GM18508 (cell line): ENCODE measurements around the gene MDM4.

Experiments used
- ATAC-seq: cut with Tn5 transposase; IDR thresholded peaks from one replicate; pipeline ENCODE4 v1.9.1; 2021; ENCODE audit warnings: moderate number of reproducible peaks; ENCODE audit not compliant: insufficient read depth, unreplicated experiment

MDM4 gene

GRCh38 chr1:204487256-204487615 lies 29.0 kb upstream of the MDM4 start:
- no peak for ATAC-seq

DNA sequence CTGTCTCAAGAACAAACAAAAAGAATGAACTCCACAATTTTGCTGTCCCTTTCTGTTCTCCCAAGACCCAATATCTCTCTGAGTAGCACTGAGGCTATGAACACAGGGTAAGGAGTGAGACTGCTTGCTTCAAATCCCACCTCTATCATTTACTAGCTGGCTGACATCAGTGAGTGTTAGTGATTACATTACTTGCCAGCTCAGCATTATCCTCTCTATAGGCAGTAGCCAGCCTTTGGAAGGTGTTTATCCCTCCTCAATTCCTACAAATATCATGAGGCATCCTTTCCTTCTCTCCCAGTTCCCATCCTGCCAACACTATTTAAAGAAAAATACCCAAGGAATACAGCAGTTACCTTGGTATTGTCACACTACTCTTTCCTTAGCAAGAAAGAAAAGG lies 24.6 kb upstream of the MDM4 start:
- no peak for ATAC-seq

DNA sequence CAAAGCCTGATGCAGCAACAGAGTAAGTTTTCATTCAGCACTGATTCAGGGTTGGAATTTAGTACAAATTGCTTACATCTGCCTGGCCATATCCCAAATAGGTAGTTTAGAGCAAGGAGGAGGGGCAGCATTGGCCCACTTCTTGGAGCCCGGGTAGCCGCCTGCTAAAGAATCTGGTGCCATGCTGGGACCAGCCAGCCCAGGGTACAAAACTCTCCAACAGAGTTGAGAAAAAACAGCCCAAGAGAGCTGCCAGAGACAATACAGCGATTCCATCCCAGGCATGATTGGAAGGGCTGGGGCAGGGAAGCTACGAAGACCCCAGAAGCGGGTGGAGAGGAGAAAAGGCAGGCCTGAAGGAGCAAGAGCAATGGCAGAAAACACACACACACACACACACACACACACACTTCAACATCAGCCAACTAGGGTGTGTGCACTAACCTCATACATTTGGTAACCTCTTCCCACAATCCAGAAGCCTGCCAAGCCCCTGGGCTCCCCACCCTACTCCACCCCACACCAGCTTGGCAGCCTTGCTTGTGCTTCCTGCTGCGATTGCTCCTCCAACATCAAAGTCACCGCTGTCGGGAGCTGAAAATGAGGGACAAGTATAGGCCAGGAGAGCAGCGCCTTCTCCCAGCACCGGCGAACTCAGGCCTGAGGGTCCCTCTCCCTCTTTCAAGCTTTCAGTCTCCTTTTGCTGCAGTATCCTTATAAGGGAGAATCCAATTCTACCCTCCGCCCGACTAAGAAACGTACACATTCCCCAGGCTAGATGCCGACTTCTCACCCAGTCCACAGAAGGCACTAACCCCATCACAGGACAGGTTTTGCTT lies 22.8 kb upstream of the MDM4 start:
- ATAC-seq: no peak

DNA sequence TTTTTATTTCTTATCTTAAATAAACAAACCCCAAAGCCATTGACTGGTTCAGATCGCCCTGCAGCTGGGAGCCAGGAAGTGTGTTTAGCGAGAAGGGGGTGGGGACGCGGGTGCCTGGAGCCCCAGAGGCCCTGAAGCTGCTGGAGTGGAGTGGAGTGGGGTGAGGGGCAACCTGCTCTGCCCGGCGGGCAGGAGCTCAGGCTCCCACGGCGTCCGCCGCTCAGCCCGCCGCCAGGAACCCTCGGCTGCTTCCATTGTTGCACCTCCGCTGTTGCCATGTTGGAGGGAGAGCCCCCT lies 22.3 kb upstream of the MDM4 start:
- peak; percentile 15 for ATAC-seq

DNA sequence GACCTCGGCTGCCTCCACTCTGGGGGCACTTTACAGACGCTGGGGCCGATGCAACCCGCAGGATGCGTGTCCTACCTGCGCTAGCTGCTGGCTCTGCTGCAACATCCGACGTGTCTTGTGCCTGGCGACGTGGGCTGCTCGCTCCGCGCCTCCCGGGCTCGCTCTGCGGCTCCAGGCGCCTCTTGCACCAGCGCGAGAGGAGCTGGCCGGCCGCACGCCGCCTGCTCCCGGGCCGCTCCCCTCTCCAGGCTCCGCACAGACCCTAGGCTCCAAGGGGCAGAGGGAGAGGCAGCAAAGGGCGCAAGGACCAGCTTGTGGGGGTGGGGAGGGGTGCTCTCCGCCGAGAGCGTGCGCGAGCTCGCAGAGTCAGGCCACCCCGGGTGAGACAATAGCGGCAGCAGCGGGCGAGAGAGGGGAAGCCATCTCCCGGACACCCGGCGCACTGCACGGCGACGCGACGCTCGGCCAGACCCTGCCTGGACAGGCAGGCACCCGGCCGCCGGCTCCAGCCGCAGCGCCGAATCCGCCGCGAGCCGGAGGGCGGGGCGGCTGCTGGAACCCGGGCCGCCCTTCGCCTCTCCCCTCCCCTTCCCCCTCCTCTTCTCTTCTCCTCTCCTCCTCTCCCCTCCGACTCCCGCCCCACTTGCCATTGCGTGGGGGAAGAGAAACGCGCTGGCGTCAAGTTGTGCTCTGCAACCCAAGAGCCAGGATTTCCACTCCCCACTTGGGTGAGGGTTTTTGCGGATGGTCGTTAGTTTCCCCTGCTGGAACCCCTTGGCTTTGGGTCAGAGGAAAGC lies 21.7 kb upstream of the MDM4 start, which contains the start of gene PIK3C2B:
Gene PIK3C2B, minus strand, starts transcription at position 525 of the 797 bp plus-strand sequence. CDS start 25,003 bp downstream, outside the sequence.
- ATAC-seq: peak; percentile 41

DNA sequence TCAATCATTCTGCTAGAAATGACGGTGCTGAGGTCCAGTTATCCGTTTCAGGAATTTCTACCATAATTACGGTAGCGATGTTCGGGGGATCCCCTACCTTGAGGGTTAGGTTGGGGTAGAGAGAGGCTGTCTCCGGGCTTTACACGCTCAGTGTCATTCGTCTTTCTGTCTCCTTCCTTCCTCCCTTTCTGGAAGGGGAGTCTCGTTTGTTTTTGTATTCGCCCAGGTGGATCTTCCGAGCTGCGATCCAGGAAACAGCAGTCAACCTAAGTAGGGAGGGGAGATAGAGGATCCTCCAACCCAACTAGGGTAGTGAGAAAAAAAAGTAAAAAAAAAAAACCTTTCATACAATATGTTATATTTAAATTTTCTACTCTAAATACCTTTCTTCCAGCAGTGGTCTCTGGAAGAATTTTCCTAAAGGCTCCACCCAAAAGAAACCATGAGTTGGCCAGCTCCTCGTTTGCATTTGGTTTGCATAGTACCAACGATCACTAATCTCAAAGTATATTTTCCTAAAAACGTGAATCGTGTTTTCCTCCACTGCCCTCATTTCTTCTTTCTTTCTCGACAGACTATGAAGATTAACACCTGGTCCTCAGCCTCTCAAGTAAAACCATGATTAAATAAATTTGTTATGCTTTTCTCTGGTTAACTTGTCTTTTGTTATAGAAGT lies 21.0 kb upstream of the MDM4 start:
- peak; percentile 9 for ATAC-seq

DNA sequence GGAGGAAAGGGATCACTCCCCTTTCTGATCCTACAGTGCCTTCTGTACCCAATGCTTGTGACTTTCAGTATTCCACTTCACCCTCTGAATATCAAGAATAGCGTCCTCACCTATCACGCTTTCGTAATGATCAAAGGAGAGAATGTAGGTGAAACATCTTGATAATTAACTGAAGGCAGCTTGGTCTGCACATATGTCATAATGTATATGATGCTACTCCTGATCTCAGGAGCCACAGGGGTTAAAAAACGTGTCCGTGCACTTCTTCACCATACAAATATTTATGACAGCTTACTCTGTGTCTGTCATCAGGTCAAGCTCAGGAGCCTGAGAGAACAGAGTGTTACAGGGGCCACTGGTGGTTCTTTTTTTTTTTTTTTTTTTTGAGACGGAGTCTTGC lies 20.4 kb upstream of the MDM4 start:
- no peak for ATAC-seq

DNA sequence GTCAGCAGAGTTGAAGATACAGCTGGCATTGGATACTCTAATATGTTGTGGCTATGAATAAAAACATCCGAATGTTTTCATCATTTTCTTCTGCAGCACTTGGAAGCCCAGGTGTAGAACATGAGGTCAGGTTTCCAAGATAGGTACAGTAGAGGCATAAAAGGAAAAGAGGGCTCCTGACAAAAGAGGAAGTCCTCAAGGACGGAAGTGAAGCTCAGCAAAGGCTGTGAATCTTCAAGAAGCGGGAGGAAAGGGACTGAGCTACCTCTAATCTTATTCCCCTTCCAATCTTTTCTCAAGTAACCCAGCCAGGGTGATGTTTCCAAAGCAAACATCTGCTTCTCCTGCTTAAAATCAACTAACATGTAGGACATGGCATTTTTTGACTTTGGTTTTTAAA lies 17.2 kb upstream of the MDM4 start:
- no peak for ATAC-seq

DNA sequence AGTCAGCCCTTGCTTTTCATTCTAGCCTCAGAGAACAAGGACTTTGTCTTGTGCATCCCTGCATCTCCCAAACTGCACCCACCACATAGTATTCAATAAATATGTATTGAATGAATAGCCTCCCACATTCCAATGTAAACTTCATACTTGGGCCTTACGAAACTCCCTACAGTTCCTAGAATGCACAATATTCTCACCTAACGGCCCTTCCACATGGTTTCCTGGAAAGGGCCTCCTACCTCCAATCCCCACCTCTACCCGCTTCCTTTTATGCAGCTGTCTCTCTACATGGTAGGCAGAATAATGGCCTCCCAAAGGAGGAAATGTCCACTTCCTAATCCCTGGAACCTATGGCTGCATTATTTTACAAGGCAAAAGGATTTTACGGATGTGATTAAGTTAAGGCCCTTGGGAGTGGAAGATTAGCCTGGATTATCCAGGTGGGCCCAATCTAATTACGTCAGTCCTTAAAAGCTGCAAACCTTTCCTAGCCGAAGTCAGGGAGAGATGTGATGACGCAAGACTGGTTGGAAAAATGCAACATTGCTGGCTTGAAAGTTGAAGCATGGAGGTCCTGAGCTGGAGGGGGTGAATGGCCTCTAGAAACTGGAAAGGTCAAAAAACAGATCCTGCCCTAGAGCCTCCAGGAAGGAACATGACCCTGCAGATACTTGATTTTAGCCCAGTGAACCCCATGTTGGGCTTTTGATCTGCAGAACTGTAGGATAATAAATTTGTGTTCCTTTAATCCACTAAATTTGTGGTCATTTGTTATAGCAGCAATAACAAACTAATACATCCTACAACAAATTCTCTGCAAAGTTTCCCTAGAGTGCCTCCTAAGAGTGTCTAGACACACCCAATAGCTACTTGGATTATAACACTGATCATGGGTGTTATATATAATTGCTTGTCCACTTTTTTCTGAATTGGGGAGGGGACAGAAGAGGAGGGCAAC lies 16.4 kb upstream of the MDM4 start:
- no peak for ATAC-seq

- ATAC-seq: no peak
Observed at GRCh38 chr1:204502241-204502640, 14.0 kb upstream of the MDM4 start.

GRCh38 chr1:204503122-204503912 lies 12.9 kb upstream of the MDM4 start:
- ATAC-seq: no peak

DNA sequence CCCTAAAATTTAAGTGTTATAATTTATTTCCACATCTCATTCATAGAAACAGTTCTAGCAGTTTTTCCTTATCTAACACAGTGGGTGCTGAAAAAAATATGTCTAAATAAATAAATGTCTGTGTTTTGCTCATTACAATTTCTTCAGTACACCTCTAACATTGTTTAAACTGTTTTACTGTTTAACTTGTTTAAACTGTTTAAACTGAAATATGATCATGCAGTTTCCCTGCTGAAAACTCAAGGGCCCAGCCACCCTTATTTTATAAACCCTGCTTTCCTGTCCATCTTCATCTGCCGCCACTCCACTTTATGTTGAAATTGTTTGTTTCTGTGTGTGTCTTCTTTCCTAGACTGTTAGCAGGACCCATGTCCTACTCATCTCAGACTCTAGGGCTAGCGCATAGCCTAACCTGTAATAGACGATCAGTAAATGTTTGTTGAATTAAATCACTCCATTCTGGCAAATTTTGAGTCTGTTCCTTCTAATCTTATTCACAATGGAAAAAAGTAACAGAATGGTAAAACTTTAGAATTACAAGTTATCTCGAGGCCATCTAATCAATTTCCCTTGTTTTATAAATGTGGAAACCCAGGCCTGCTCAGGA lies 12.2 kb upstream of the MDM4 start:
- no peak for ATAC-seq

DNA sequence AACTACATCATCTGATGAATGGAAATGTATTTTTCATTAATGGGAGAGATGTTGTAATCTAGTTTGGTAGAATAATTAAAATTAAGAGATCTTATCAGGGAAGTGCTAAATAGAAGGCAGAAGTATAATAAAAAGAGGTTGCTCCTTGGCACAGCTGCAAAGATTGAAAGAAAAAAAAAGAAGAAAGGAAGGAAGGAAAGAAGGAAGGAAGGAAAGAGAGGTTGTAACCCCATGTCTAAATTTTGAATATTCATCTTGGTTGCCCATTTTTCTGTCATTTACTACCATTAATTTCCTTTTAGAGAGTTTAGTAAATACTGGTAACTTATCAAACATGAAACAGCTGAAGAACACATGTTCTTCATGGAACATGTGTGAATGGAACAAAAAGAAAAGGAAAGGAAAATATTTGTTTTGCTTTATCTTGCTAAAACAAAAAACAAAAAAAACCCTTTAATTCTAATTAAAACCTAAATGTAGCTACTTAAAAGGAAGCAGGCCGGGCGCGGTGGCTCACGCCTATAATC lies 10.5 kb upstream of the MDM4 start:
- ATAC-seq: no peak

DNA sequence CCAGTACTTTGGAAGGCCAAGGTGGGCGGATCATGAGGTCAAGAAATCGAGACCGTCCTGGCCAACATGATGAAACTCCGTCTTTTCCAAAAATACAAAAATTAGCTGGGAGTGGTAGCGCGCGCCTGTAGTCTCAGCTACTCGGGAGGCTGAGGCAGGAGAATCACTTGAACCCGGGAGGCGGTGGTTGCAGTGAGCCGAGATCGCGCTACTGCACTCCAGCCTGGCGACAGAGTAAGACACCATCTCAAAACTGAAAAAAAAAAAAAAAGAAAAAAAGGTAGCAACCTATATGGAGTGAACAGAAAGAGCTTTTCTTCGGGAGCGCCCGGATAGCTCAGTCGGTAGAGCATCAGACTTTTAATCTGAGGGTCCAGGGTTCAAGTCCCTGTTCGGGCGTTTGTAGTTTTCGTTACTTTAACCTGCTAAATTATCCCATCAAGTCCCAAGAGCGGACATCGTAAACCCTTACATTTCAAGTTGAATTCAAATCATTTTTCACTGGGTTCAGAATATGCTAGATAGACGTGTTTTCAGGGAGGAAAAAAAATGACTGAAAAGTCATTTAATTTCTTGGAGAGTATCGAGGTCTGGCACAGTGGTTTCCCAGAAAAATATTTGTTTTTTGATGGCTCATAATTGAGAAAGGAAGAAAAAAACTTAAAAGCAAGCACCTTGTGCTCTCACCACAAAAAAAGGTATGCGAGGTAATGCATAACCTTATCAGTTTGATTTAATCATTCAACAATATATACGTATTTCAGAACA lies 9.8 kb upstream of the MDM4 start:
- ATAC-seq: peak; percentile 49

- peak; percentile 33 for ATAC-seq
Observed at GRCh38 chr1:204506969-204507316, 9.3 kb upstream of the MDM4 start.

GRCh38 chr1:204507317-204508105 lies 8.7 kb upstream of the MDM4 start:
- ATAC-seq: no peak

DNA sequence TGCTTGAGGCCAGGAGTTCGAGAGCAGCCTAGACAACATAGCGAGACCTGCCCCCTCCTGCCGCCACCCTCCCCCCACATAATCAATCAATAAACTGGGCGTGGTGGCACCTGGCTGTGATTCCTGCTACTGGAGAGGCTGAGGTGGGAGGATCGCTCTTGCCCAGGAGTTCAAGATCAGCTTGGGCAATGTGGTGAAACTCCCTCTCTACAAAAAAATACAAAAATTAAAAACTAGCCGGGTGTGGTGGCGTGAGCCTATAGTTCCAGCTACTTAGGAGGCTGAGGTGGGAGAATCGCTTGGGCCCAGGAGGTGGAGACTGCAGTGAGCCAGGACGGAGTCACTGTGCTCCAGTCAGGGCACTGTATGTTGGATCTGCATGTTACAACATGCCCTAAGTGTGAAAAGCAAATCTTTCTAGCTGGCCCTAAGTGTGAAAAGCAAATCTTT lies 7.0 kb upstream of the MDM4 start:
- ATAC-seq: no peak
